NT2/D1 (cell line): ENCODE data around the gene LOXL1.

Source experiments
- SUZ12 ChIP-seq: IDR thresholded peaks from 2 replicates; pipeline ENCODE4 v1.6.1; 2011; ENCODE audit not compliant: insufficient read length, insufficient read depth; ENCODE audit errors: extremely low read depth
- YY1 ChIP-seq: IDR thresholded peaks from 2 replicates; pipeline ENCODE4 v1.6.1; 2011; ENCODE audit not compliant: insufficient read length, insufficient read depth
- ZNF274 ChIP-seq: IDR thresholded peaks from 2 replicates; pipeline ENCODE4 v1.6.1; 2011; ENCODE audit warnings: mild to moderate bottlenecking, low read depth, low read length

GRCh38 chr15:73941044-73941443, 14.8 kb downstream of the LOXL1 start:
- TF ChIP-seq ZNF274 (no peak), YY1 (no peak), SUZ12 (no peak)
